ENCODE results near the gene CLCN6. TPM values are rescaled to one million over a fixed set of nuclear protein-coding genes. Genes with fewer than 3 reads are reported as not detected.
A peak's percentile ranks its signal among the peaks of the same experiment; 100 is the strongest.

Gene CLCN6
- total and polyA plus RNA-seq, 4 experiments from 2014 or later, result 1.4 to 20.9 (median 11.7) TPM

DNA sequence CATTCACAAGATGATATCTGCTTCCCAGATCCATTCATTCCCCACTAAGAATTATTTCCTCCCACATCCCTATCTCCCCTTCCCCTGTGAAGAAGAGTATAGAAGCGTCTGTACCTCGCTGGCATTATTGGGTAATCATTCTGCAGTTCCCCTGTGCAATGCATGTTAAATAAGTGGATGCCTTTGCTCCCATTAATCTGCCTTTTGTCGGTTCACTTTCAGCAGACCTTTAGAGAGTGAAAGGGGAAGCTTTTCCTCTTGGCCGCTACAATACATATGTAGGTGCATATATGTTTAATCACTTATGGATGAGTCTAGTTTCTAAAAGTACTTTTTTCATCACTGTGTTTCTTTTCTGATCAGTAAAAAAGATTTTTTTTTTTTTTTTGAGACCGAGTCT, 7.0 kb downstream of the CLCN6 start:
- CTCF ChIA-PET (ENCODE audit: partially characterized antibody), result no interaction called here
- DNase-seq, result no peak
- H3K36me3 Mint-ChIP-seq, result peaks cover 26 to 39% of the 10 kb centered on the region in 2 donors
- no peak overlapping the region for H3K27ac ChIP-seq (ENCODE audit: low read depth, low read length)
- H3K9me3 Mint-ChIP-seq, result no peaks in the 10 kb centered on the region
- no peaks in the 10 kb centered on the region for H3K27me3 ChIP-seq (ENCODE audit: insufficient read depth, low read length)
- H3K27me3 Mint-ChIP-seq, result no peaks in the 10 kb centered on the region
- H3K4me3 ChIP-seq (ENCODE audit: low read length in 2 of 2), result no peak overlapping the region
- no peak overlapping the region for H3K4me3 Mint-ChIP-seq
- H3K9me3 ChIP-seq (ENCODE audit: control insufficient read depth in 1 of 2, low read length in 2 of 2), result no peaks in the 10 kb centered on the region
- intact Hi-C loops (cut with micrococcal nuclease), result no loop called here
- H3K27ac Mint-ChIP-seq, result no peak overlapping the region
- peaks cover 5 to 11% (median 9%) of the 10 kb centered on the region in 4 donors for H3K4me1 Mint-ChIP-seq
- H3K4me1 ChIP-seq (ENCODE audit: insufficient read depth, low read length), result peaks cover 3% of the 10 kb centered on the region
- H3K36me3 ChIP-seq (ENCODE audit: insufficient read depth, low read length), result peaks cover 16% of the 10 kb centered on the region
- POLR2A ChIA-PET (ENCODE audit: partially characterized antibody), result no interaction called here

GRCh38 chr1:11817192-11817591, 11.2 kb downstream of the CLCN6 start:
- H3K9me3 ChIP-seq (ENCODE audit: control insufficient read depth in 1 of 2, low read length in 2 of 2), result no peaks in the 10 kb centered on the region
- DNase-seq, result no peak
- H3K4me1 Mint-ChIP-seq, result peaks cover 0 to 4% (median under 1%) of the 10 kb centered on the region in 4 donors
- no peaks in the 10 kb centered on the region for H3K27me3 Mint-ChIP-seq
- intact Hi-C loops (cut with micrococcal nuclease), result no loop called here
- H3K27me3 ChIP-seq (ENCODE audit: insufficient read depth, low read length), result no peaks in the 10 kb centered on the region
- no peak overlapping the region for H3K4me3 Mint-ChIP-seq
- peaks cover 25% of the 10 kb centered on the region for H3K36me3 ChIP-seq (ENCODE audit: insufficient read depth, low read length)
- H3K4me3 ChIP-seq (ENCODE audit: low read length in 2 of 2), result no peak overlapping the region
- no peaks in the 10 kb centered on the region for H3K4me1 ChIP-seq (ENCODE audit: insufficient read depth, low read length)
- H3K27ac Mint-ChIP-seq, result no peak overlapping the region
- POLR2A ChIA-PET (ENCODE audit: partially characterized antibody), result no interaction called here
- CTCF ChIA-PET (ENCODE audit: partially characterized antibody), result no interaction called here
- peaks cover 35 to 49% of the 10 kb centered on the region in 2 donors for H3K36me3 Mint-ChIP-seq
- H3K9me3 Mint-ChIP-seq, result no peaks in the 10 kb centered on the region
- no peak overlapping the region for H3K27ac ChIP-seq (ENCODE audit: low read depth, low read length)

GRCh38 chr1:11822091-11822490, 16.1 kb downstream of the CLCN6 start:
- Histone ChIP-seq H3K9me3 (ENCODE audit: control insufficient read depth in 1 of 2, low read length in 2 of 2) (no peaks in the 10 kb centered on the region), H3K36me3 (ENCODE audit: insufficient read depth, low read length) (peaks cover 19% of the 10 kb centered on the region), H3K4me3 (ENCODE audit: low read length in 2 of 2) (no peak overlapping the region), H3K27ac (ENCODE audit: low read depth, low read length) (no peak overlapping the region), H3K27me3 (ENCODE audit: insufficient read depth, low read length) (no peaks in the 10 kb centered on the region), H3K4me1 (ENCODE audit: insufficient read depth, low read length) (no peaks in the 10 kb centered on the region)
- Mint-ChIP-seq H3K4me3 (peak overlapping the region in 1 of 8 donors; percentile 48), H3K27ac (no peak overlapping the region), H3K4me1 (no peaks in the 10 kb centered on the region), H3K9me3 (no peaks in the 10 kb centered on the region), H3K27me3 (no peaks in the 10 kb centered on the region), H3K36me3 (peaks cover 22 to 51% of the 10 kb centered on the region in 2 donors)
- no peak for DNase-seq
- intact Hi-C loops (cut with micrococcal nuclease), result no loop called here
- ChIA-PET CTCF (ENCODE audit: partially characterized antibody) (no interaction called here), POLR2A (ENCODE audit: partially characterized antibody) (no interaction called here)

DNA sequence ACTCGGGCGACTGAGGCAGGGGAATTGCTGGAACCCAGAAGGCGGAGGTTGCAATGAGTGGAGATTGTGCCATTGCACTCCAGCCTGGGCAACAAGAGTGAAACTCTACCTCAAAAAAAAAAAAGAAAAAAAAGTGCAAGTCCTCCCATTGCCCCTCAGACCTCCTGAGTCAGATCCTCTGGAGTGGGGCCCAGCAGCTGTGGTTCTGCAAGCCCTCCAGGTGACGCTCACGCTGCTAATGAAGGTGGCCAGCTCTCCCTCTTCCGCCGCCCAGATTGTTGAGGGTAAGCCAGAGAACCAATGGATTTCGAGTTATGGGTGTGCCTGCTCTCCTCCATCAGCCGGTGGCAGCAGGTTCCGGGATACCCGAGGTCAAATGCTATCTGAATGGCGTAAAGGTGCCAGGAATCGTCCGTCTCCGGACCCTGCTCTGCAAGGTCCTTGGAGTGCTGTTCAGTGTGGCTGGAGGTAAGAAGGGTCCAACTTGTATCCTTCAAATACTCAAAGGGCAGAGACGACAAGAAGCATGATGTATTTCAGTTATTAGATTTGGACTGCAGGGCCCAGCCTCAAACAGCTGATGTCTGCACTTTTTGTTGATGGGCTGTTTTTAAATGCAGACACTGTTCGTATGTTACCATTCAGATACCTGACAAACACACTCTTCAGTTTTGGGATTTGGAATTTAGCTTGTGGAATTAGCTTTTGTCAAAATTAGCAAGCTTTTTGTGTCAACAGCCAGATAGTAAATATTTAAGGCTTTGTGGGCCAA, 17.6 kb downstream of the CLCN6 start:
- Mint-ChIP-seq H3K9me3 (no peaks in the 10 kb centered on the region), H3K4me1 (no peaks in the 10 kb centered on the region), H3K27me3 (no peaks in the 10 kb centered on the region), H3K4me3 (no peak overlapping the region), H3K27ac (no peak overlapping the region), H3K36me3 (peaks cover 26 to 53% of the 10 kb centered on the region in 2 donors)
- Histone ChIP-seq H3K27ac (ENCODE audit: low read depth, low read length) (no peak overlapping the region), H3K27me3 (ENCODE audit: insufficient read depth, low read length) (no peaks in the 10 kb centered on the region), H3K4me1 (ENCODE audit: insufficient read depth, low read length) (no peaks in the 10 kb centered on the region), H3K4me3 (ENCODE audit: low read length in 2 of 2) (no peak overlapping the region), H3K9me3 (ENCODE audit: control insufficient read depth in 1 of 2, low read length in 2 of 2) (no peaks in the 10 kb centered on the region), H3K36me3 (ENCODE audit: insufficient read depth, low read length) (peaks cover 23% of the 10 kb centered on the region)
- intact Hi-C loops (cut with micrococcal nuclease), result no loop called here
- DNase-seq, result no peak
- ChIA-PET CTCF (ENCODE audit: partially characterized antibody) (no interaction called here), POLR2A (ENCODE audit: partially characterized antibody) (no interaction called here)

DNA sequence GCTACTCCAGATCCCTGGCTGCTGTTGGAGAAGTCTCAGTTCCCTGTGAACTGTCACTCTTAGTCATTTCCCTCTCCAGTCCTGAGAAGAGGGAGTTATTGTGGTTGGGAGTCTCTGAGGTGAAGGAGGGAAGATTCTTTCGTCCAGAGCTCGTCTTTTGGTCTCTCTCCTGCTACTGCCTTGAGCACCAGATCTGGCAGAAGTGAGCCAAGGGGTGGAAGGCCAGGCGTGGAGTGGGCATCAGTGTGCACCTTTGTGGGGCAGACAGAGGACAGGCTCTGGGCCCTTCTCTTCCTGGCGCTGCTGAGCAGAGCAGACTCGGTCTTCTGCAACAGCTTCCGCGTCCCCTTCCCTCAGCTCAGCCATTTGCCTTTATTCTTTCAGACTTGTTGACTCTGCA, 19.1 kb downstream of the CLCN6 start:
- Histone ChIP-seq H3K27me3 (ENCODE audit: insufficient read depth, low read length) (no peaks in the 10 kb centered on the region), H3K27ac (ENCODE audit: low read depth, low read length) (no peak overlapping the region), H3K9me3 (ENCODE audit: control insufficient read depth in 1 of 2, low read length in 2 of 2) (no peaks in the 10 kb centered on the region), H3K4me3 (ENCODE audit: low read length in 2 of 2) (no peak overlapping the region), H3K36me3 (ENCODE audit: insufficient read depth, low read length) (peaks cover 28% of the 10 kb centered on the region), H3K4me1 (ENCODE audit: insufficient read depth, low read length) (no peaks in the 10 kb centered on the region)
- Mint-ChIP-seq H3K27ac (no peak overlapping the region), H3K27me3 (no peaks in the 10 kb centered on the region), H3K9me3 (no peaks in the 10 kb centered on the region), H3K4me3 (no peak overlapping the region), H3K36me3 (peaks cover 27 to 51% of the 10 kb centered on the region in 2 donors), H3K4me1 (no peaks in the 10 kb centered on the region)
- no peak for DNase-seq
- intact Hi-C loops (cut with micrococcal nuclease), result no loop called here
- ChIA-PET POLR2A (ENCODE audit: partially characterized antibody) (no interaction called here), CTCF (ENCODE audit: partially characterized antibody) (no interaction called here)

- H3K27me3 ChIP-seq (ENCODE audit: insufficient read depth, low read length), result no peaks in the 10 kb centered on the region
- peaks cover 28% of the 10 kb centered on the region for H3K36me3 ChIP-seq (ENCODE audit: insufficient read depth, low read length)
- no peaks in the 10 kb centered on the region for H3K4me1 ChIP-seq (ENCODE audit: insufficient read depth, low read length)
- no peaks in the 10 kb centered on the region for H3K9me3 Mint-ChIP-seq
- intact Hi-C loops (cut with micrococcal nuclease), result no loop called here
- H3K4me1 Mint-ChIP-seq, result no peaks in the 10 kb centered on the region
- H3K27me3 Mint-ChIP-seq, result no peaks in the 10 kb centered on the region
- no peaks in the 10 kb centered on the region for H3K9me3 ChIP-seq (ENCODE audit: control insufficient read depth in 1 of 2, low read length in 2 of 2)
- ChIA-PET POLR2A (ENCODE audit: partially characterized antibody) (no interaction called here), CTCF (ENCODE audit: partially characterized antibody) (no interaction called here)
- no peak overlapping the region for H3K27ac ChIP-seq (ENCODE audit: low read depth, low read length)
- H3K36me3 Mint-ChIP-seq, result peaks cover 27 to 55% of the 10 kb centered on the region in 2 donors
- peak overlapping the region in 1 of 7 donors; percentile 48 for H3K27ac Mint-ChIP-seq
- H3K4me3 ChIP-seq (ENCODE audit: low read length in 2 of 2), result no peak overlapping the region
- no peak overlapping the region for H3K4me3 Mint-ChIP-seq
- no peak for DNase-seq
Observed at GRCh38 chr1:11826946-11827345, 21.0 kb downstream of the CLCN6 start.

- no peak overlapping the region for H3K27ac ChIP-seq (ENCODE audit: low read depth, low read length)
- intact Hi-C loops (cut with micrococcal nuclease), result no loop called here
- POLR2A ChIA-PET (ENCODE audit: partially characterized antibody), result no interaction called here
- H3K36me3 ChIP-seq (ENCODE audit: insufficient read depth, low read length), result peaks cover 29% of the 10 kb centered on the region
- H3K36me3 Mint-ChIP-seq, result peaks cover 31 to 65% of the 10 kb centered on the region in 2 donors
- H3K4me1 ChIP-seq (ENCODE audit: insufficient read depth, low read length), result no peaks in the 10 kb centered on the region
- no peak overlapping the region for H3K27ac Mint-ChIP-seq
- CTCF ChIA-PET (ENCODE audit: partially characterized antibody), result interaction anchor here (0.6 kb wide), 1 partner anchor 42 kb away, joined by 3 read pairs; no protein-coding TSS in a partner anchor
- no peaks in the 10 kb centered on the region for H3K9me3 ChIP-seq (ENCODE audit: control insufficient read depth in 1 of 2, low read length in 2 of 2)
- DNase-seq, result no peak
- no peak overlapping the region for H3K4me3 Mint-ChIP-seq
- no peaks in the 10 kb centered on the region for H3K4me1 Mint-ChIP-seq
- no peak overlapping the region for H3K4me3 ChIP-seq (ENCODE audit: low read length in 2 of 2)
- no peaks in the 10 kb centered on the region for H3K27me3 Mint-ChIP-seq
- H3K27me3 ChIP-seq (ENCODE audit: insufficient read depth, low read length), result no peaks in the 10 kb centered on the region
- no peaks in the 10 kb centered on the region for H3K9me3 Mint-ChIP-seq
Observed at GRCh38 chr1:11828511-11828910, 22.5 kb downstream of the CLCN6 start.

Data from CD4-positive, alpha-beta memory T cell (primary cell).